Suppressor macrophage treated with lipopolysaccharide for 1 hour (primary cell): ENCODE results near the gene CYP4B1.
A peak's percentile ranks its signal among the peaks of the same experiment; 100 is the strongest.
"Not testable (repeated sequence)": the region's sequence is repeated elsewhere in the genome, so short reads cannot be mapped to it uniquely, and the experiment has no call there.

Experiments used
- DNase-seq, 3 donors: peaks; one replicate each; pipeline ENCODE4 v3.0.0-alpha.2; 2020 to 2022

CYP4B1 gene

DNA sequence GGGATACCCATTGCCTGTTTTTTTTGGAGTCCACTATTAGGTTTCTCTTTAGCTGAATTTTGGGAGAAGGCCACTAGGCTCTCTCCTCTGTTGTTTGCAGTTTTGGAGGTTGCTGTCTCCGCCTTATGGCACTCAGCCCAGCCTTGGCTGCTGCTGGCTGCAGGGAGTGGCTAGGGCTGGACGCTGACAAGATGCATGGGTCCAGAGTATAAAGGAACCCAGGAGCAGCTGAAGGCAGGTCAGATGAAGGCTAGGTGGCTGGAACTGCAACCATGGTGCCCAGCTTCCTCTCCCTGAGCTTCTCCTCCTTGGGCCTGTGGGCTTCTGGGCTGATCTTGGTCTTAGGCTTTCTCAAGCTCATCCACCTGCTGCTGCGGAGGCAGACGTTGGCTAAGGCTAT, at the start of gene CYP4B1:
Gene CYP4B1 (plus strand): TSS at position 237 of the 400 bp plus-strand sequence. CDS start 36 bp downstream, at position 273.
- no peak for DNase-seq

DNA sequence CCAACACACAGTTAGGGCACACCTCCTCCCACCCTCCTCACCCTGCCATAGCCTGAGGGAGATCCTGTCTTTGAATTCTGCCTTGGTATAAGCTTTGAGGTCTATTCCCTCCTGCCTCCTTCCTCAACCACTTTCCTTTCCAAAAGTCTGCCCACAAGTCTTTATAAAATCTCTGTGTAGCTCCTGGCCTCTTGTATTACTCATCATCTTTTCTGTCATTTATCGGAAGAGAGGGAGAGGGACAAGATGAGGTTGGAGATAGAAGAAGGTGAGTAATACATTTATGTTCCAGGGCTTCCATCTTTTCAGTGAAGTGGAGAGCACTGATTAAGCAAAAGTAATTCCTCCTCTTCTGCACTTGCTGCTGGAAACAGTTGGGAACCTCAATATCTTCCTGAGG, 49.4 kb upstream of the CYP4B1 start:
- no peak for DNase-seq

DNA sequence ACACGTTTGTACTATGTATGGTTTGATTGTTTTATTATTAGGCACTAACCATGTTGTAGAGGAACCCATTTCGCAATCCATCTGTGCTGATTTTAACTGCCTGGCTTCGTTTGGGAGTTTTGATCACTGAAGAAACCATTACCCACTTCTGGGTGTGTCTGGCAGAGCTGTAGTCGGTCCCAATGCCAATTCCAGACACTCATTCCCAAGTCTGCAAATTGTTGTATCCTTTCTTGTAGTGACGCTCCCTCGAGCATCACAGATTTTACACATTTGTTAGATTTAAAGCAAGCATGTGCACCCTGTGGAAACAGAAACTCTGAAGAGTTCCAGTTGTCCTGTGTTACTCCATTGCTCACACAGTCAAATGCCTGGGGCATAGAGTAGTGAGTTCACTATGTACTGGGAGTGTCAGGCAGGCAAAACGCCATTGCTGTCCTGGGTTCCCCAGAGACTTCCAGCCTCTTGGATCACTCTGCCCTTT, 48.9 kb upstream of the CYP4B1 start:
- DNase-seq: no peak

DNA sequence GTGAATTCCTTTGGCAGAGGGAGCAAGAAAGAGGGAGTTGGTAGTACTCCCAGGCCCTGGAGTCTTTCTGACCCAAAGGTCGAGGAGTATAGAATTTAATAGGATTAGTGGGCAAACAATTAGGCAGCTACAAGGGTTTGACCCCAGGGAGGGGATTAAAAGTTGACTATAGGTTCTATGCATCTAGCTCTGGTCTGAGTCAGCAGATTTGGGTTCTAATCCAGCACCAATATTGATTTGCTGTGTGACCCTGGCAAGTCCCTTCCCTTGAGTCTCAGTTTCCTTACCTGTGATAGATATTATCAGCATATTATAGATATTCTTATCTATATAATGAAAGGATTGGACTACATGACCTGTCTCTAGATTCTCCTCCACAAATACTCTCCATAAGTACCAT, 44.9 kb upstream of the CYP4B1 start:
- no peak for DNase-seq

DNA sequence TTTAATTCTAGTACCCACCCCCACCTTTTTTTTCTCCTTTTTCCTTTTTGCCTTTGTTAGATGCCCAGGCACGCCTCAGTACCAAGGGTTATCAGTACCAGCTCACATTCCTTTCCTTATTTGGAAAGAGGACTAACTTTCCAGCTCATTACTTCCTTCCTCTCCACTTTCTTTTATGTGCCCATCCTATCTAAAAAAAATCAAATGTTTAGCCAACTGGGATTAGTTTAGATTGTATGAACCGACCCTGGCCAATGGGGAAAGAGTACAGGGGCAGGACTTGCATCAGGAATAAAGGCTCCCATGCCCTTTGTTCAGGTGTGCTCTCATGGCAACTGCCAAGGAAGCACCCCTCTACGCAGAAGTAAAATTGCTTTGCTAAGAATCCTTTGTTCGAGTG, 44.1 kb upstream of the CYP4B1 start:
- not testable (repeated sequence) for DNase-seq

DNA sequence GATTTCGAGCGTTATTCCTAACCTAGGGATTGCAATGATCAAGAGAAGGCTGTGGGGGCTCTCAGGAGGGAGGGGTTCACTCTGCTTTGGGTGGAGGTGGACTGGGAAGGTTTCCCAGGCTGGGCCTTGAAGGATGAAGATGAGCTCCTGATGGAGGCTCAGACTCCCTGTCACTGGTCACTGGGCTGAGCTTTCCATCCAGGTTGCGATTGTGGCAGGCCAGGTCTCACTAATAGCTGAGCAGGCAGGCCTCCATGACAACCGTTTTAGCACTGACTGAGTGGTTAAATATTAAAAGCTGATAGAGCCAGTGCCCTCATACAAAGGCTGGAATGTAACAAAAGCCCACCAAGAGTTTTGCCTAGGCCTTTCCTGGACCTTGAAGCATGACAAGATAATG, 43.7 kb upstream of the CYP4B1 start:
- no peak for DNase-seq

DNA sequence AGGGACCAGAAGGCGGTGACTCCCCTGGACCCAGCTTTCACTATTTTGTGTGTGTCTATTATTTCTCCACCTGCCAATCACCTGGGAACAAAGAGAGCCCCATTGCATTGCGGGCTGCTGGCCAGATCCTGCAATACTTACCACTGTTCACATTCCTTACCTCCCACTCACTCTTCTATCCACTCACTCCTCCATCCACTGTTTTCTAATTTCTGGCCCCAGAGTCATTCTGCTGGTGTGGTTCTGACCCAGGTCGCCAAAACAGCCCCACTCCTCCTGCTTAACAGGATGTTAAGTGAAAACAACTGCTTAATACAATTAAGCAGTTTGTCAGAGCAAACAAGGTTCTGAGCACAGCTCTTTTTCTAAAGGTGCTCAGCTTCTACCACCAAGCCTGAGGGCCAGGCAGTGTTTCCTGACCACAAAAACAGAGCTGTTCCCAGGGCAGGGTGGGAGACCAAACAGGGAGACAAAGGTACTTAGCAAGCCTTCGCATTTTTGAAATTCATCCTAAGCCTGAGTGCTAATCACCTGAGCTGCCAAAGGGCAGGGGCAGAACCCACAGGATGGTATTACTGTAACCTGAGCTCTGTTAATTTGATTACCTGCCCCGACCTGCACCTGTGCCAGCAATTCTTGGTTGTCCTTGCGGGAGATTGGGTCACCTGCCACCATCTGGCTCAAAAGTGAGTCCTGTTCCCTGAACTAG, 41.4 kb upstream of the CYP4B1 start:
- no peak for DNase-seq

DNA sequence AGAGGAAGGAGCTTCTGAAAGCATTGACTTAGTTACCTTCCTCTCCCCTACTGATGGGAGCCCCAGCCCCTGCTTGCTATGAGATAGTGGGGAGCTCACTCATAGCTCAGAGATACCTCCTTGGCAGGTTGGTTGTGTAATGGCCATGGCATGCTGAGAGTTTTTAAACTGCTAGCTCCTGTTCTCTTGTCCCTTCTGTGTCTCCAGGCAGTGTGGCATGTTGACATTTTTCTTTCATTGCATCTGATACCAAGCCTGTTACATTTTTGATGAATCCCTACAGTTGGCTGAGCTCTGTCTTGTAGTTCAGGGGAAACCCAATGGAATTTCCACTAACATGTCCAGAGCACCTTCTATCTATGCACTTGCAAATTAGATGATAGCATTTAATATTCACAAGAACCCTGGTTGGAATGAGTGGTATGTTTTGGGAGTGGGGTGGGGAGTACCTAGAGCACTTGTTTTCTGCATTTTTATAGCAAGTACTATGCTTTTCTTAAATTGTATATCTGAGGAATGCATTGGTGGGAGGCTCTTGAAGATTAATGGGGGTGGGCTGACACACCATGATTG, 40.8 kb upstream of the CYP4B1 start:
- peak in 1 of 3 donors; percentile 6 for DNase-seq

DNA sequence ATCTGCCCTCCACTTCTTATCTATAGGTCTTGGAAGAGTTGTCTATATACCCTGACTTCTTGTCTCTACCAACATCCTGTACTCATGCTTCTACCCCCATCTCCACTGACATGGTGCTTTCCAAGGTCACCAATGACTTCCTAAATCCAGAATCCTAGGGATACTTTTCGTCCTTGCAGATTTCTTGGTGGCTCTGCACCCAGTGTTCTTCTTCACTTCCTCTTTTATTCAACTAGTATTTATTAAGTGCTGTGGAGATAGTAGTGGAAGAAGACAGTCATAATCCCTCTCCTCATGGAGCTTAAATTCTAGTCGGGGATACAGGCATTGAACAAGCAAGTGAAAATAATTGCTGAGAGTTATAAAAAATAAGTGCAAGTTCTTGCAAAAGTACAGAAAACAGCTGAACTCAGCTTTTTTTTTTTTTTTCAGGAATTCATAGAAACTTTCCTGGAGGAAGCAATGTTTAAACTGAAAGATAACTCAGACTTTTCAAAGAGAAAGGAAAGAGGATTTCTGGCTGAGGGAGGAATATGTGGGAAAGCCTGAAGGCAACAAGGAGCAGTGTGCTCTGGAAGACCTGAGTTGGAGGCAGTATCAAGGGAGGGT, 38.2 kb upstream of the CYP4B1 start:
- DNase-seq: no peak

DNA sequence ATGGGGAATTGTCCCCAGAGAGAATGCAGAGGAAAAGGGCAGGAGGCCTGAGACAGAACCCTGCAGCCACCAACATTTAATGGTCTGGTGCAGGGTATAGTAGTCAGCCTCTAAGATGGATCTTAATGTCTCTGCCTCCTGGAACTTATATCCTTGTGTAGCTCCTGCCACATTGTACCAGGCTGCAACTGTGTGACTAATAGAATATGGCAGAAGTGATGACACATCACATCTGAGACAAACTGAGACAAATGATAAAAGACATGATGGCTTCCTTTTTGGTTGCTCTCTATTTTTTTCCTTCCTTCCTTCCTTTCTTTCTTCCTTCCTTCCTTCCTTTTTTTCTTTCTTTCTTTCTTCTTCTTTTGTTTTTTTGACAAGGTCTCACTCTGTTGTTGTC, 37.1 kb upstream of the CYP4B1 start:
- no peak for DNase-seq

DNA sequence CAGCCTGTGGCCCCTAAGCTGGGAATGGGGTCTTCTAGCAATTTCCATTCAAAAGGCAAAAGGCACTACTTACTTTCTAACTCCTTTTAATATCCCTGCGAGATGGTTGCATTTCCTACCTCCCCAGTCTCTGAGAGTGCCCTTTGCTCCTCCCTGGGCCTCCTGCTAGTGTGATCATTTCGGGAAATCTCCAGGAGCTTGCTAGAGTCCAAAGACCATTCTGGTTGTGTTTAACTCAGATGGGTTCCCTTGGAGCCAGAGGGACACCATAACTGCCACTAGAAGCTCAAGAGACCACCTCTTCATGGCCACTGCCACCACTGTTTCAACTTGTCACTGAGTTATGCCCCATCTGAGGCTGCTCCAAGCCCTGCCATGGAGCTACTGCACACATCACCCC, 34.4 kb upstream of the CYP4B1 start:
- DNase-seq: no peak

DNA sequence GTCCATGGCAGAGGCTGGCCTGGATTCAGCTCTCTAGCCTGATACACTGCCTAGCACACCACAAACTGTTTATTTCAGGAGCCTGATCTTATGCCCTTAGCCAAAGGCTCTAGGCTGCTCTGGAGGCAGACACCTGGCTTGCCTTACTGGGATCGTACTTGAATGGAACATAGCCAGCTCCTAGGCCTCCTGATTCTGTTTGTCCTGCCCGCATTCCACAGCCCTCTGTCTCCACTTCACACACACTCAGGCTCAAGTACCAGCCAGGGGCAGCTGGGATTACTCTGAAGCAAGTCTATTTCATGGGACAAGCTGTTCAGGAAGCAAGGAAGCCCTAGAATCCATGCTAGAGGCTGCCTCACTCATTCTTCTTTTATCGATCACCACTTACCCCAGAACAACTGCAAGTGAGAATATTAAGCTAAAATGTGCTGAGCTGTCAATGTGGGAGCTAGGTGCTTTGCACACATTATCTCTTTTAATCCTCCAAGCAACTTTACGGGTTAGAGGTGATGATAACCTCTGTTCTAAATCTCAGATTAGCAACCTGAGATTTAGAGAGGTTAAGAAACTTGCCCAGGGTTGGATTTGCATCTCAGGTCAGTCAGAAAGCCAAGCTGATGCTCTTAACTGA, 31.1 kb upstream of the CYP4B1 start:
- no peak for DNase-seq

DNA sequence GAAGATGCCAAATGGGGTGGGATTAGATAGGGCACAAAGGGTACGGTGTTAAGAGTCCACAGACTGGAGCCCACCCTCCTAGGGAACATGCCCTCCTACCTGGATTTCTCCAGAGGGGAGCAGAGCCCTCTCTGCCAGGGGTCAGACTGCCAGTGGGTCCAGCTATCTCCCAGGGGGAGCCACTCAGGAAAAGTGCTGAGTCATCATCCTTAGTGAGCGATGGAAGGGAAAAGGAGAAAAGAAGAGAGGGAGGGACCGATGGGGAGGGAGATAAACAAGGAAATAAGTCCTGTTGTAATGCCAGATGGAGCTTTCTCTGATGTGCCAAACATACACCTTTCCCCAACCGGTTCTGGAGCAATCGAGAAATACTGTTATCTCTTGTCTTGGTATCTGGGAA, 30.4 kb upstream of the CYP4B1 start:
- no peak for DNase-seq

DNA sequence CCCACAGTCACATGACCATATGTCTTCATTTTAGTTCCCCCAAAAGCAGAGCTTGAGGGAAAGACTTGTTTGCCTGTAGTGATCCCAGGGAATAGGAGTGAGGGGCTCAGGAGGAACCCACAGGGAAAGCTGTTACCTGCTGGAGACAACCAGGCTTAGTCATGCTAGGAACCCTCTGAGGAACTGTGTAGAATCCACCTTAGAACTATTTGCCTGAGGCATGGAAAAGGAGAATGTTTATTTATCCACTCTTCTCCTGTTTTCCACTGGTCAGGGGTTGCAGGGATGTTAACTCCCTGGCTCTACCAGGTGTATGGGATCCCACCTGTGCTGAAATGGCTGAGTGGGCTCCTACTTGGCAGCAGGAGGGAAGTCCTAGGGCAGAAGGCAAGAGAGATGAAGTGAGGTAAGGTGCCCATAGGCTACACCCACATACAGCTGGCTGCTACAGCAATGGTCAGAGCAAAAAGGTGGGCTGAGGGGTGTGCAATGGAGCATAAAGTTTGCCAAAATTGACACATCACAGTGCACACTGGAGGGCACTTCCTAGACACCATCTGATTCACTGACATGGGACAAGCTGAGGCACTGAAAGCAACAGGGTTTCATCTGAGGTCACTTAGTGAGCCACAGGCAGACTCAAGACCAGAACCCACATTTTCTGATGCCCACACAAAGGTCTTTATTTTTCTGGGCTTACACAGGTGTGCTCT, 29.7 kb upstream of the CYP4B1 start:
- no peak for DNase-seq

DNA sequence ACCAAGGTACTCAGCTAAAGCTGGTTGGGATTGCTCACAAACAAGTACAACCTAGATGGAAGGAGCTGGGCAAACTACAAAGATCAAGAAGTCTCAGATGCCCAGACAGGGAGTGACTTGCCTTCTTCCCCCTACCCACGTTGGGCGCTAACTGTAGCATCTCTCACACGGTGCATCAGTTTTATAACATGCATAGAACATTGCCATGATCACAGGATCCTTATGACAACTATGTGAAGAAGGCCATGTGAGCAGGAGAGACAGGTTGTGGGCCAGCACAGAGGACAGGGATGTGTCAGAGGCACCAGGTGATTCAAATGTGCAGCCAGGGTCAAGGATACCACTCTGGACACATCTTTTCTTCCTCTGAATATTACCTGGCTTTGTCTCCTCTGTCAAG, 28.3 kb upstream of the CYP4B1 start:
- DNase-seq: no peak

DNA sequence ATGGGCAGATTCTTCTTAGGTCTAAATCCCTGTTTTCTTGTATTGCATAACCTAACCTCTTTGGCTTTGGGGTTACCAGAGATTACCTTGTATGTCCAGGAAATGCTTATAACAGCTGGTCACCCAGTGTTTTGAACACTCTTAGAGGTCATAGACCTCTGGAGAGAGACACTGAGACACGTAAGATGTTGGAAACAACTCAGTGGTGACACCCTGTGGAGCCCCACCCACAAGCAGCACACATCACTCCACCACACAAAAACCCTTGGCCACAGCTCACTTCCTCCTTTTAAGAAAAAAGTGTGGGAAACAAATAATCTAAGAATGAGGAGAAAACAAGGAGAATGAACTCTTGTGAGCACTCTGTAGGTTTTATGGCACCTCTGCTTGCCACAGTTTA, 26.3 kb upstream of the CYP4B1 start:
- DNase-seq: peak in 2 of 3 donors; percentile 6 to 28

DNA sequence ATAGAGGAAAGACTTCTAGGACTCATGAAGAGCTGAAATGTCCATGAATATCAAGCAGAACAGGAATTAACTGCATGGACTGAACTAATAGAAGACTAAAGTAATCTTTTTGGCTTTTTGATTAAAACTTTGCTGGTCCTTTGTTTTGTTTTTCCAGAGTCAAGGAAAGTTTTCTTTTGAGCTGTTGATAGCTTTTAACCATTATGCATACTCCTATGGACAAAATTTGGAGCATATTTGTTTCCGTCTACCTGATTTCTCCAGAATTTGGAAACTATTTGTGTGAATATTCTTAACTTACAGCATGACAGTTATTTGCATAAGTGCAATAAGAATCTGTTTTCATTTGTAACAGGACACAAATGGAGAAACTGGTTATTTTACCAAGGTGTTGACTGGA, 24.5 kb upstream of the CYP4B1 start:
- DNase-seq: no peak

DNA sequence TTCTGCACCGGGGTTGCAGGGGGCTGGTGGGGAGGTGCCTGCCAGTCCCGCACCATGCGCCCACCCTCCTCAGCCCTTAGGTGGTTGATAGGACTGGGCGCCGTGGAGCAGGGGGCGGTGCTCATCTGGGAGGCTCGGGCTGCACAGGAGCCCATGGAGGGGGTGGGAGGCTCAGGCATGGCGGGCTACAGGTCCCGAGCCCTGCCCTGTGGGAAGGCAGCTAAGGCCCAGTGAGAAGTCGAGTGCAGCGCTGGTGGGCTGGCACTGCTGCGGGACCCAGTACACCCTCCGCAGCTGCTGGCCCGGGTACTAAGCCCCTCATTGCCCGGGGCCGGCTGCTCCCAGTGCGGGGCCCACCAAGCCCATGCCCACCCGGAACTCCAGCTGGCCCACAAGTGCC, 20.4 kb upstream of the CYP4B1 start:
- DNase-seq: not testable (repeated sequence)

DNA sequence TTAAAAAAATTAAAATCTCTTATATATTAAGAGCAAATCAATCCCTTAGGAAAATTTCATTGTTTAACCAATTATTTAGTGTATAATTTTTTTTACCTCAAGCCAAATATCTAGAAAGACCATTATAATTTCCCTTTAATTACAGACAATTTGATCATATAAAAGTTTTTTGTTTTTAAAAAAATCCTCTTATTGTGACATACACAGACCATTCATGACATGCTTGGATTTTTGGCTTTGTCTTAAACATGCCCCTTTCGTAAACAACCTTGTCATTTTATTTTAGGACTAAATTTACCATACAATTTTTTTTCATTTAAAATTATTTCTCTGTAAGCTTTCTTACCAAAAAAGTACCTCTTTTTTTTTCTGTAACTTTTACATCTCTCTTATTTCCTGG, 14.2 kb upstream of the CYP4B1 start:
- no peak for DNase-seq

DNA sequence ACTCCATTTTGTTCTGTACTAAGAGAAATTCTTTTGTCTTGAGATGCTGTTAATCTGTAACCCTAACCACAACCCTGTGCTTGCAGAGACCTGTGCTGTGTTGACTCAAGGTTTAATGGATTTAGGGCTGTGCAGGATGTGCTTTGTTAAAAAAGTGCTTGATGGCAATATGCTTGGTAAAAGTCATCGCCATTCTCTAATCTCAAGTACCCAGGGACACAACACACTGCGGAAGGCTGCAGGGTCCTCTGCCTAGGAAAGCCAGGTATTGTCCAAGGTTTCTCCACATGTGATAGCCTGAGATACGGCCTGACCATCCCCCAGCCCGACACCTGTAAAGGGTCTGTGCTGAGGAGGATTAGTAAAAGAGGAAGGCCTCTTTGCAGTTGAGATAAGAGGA, 10.2 kb upstream of the CYP4B1 start:
- not testable (repeated sequence) for DNase-seq

DNA sequence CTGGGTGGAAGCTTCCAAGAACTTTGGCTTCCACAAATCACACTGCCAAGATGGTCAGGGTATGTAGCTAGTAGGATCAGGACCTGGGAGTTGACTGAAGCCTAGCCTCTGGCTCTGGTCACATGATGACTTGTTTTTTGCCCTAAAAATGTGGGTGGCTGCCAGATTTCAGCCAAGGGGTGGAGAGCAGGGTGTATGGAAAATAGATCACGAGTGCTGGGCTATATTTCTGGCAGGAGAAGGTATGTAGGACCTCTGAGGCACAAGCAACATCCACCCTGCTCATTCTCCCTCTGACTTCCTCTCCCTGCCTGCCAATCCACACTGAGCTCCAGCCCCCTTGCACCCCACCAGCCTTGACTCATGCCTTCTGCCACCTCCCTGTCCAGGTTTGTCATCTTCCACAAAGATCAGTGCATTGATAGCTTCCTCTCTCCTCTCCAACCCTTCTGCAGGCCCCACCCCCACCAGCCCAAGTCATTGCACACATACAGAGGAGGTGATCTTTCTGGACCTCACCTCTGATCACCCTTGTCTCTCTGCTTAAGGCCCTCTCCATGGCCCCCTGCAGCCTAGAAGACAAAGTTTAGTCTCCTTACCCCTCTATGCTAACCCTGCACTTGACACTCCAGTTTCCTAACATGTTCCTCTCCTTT, 8.3 kb upstream of the CYP4B1 start:
- no peak for DNase-seq

DNA sequence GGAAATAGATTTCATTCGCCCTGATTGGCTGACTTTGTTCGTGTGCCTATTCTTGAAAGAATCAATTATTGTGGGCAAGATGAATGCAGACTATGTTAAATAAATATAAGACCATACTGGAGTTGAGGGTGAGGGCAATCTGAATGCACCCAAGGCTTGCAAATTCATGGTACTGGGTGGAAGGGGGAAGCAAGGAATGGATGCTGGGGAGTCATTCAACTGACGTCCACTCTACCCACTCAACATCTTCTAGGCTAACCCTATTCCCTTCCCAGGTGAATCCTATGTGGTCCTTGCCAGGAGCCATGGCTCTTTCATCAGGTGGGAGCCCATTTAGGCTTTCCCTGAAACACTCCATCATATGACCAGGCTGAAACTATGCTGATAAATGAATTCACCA, 5.7 kb upstream of the CYP4B1 start:
- no peak for DNase-seq
